Ammon's horn (tissue), 1 donor: ENCODE measurements around the gene CTNND2.
"Not testable (repeated sequence)": the region's sequence is repeated elsewhere in the genome, so short reads cannot be mapped to it uniquely, and the experiment has no call there.

ENCODE experiments used
- DNase-seq: peaks from one replicate; pipeline ENCODE4 v3.0.0-alpha.2; 2016; ENCODE audit warnings: low spot score

CTNND2 gene

DNA sequence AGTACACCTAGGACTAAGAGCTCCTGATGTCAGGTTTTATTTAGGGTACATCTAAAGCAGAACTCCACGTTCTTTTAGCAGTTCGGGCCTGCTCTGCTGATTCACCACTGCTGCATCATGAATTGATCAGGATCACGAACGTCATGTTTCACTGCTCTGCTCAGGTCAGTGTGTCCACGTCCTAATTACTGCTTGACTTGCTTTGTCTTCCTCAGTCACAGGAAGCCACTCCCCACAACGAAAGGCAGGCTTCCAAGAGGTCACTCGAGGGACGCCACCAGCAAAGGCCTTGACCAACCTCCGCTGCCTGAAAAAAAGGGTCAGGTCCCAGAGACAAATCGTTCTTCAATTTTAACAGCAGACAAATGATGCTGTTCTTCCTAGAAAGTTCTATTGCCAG is 40.3 kb downstream of the CTNND2 start:
- DNase-seq = no peak

DNA sequence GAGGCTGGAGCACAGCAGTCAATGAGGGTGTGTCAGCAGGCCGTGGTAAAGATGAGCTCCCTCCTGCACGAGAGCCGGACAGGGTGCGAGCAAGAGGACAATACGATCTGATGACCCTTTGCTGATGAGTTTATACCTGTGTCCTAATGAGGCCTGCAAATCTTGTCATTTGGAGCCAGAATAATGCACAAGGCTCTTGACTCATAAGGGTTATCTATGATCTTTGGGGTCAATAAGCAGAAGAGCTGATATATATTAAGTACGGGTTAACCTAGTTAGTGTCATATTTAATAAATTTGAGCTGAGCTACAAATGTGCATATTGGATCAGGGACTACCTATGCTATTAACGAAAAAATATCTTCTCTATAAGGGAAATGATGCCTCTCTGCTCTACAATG is 46.9 kb downstream of the CTNND2 start:
- DNase-seq = no peak

DNA sequence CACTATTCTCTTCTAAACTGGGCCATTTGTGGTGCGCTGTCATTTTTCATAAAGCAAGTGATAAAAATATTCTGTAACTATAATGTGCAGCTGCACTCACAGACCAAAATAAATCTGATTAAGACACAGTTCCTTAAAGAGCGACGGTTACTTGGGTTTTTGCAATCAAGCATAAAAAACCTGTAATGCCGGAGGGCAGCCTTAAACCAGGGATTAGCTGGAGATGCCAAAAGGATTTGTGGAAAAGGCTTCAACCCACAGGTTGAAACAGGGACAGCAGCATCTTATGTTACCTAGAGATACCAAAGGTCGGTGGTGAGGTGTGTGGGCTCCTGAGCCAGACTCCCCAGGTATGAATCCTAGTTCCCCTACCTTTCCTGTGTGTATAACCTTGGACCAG is 49.3 kb downstream of the CTNND2 start:
- DNase-seq = no peak

DNA sequence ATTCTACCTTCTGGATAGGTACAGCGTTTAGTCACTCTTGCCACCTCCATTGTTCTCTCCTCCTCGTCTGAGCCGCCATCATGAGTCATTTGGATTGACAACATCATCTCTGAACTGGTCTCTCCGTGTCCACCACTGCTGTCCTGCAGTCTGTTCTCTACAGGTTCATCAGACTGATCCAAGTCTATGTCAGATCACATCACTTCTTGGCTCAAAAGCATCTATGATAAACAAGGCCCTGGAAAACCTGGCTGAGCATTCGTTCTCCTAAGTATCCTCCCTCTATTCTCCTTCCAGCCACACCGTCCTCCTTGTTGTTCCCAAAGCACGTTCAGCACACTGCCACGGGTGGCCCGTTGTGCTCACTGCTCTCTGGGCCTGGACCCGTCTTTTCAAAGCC is 50.5 kb downstream of the CTNND2 start:
- DNase-seq = no peak

DNA sequence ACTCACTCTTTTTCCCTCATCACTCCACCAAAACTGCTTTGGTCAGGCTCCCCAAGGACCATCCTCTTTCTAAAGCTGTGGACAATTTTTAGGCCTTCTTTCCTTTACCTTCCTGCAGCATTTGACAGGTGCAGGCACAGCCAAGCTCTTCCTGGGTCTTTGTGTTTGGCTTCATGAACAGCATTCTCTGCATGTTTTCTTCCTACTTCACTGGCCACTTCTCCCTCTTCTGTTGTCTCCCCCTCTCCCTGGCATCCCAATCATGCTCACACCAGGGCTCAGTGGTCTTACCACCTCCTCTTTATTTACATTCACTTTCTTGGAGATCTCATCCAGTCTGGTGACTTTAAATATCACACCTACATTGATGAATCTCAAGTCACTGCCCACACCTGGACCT is 51.1 kb downstream of the CTNND2 start:
- DNase-seq = no peak

DNA sequence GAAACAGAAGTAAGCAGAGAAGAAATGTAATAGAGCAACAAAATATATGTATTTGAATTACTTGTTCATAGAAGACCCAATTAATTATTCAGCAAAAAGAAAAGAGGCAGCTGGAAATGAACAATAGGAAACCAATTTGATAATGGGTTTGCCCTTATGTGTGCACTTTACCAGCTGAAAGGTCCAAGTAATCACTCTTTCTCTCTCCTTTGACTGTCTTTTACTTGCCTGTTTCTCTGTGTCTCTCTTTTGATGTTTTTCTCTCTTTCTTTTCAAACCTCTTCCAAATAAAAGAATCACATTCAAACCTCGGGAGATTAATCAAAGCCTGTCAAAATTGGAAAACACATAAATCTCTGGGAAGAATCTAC is 51.5 kb downstream of the CTNND2 start:
- no peak for DNase-seq

DNA sequence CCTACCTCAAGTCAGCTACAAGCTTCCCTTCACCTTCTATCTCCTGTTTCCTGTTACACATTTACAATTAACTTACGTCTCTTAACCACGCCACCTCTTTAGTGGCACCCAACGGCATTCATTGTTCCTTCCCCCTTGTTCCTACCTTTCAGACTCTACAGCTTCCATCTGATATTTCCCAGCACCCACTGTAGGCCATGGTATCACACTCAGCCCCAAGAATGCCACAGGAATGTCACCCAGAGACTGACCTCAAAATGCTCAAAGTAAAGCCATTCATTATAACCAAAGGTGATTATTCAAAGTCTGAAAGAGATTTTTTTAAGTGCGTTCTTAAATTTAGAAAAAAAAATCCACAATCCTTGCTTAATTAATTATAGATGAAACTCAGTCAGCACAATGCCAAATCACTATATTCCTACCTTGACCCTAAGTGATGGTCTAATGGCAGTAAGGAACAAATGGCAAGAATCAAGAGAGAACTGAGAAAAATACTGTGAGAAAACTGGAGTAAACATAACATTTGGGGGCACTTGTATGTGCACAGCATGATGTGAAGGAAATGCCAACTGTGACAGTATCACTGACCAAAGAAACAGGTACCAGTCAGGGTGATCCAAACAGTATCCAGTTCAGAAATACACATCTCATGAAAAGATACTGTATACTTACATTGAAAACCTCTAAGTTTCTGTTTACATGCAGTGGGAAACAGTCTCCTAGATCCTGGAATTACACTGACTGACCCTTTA is 52.1 kb downstream of the CTNND2 start:
- no peak for DNase-seq

DNA sequence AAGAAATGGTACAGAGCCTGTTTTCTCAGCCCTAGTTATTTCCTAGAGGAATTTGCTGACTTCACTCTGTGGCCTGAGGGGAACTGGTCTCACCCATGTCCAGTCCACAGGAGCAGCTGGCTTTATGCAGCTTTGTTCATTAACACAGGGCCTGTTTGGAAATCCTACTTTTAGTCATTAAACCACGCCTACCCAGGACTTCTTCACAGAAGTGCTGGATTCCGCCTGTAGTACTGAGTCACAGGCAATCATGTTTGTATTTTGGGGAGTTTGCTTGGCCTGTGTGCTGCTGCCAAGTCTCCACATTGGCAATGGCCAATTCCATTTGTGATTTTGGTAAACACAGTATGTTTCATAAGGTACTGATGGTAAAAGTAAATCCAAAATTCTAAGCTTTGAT is 52.8 kb downstream of the CTNND2 start:
- DNase-seq = peak; percentile 66

DNA sequence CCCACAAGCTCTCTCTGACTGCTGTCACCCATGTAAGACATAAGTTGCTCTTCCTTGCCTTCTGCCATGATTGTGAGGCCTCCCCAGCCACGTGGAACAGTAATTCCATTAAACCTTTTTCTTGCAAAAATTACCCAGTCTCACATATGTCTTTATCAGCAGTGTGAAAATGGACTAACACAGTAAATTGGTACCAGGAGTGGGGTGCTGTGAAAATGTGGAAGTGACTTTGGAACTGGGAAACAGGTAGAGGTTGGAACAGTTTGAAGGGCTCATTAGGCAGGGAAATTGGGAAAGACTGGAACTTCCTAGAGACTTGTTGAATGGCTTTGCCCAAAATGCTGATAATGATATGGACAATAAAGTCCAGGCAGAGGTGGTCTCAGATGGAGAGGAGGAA is 75.7 kb downstream of the CTNND2 start:
- not testable (repeated sequence) for DNase-seq

DNA sequence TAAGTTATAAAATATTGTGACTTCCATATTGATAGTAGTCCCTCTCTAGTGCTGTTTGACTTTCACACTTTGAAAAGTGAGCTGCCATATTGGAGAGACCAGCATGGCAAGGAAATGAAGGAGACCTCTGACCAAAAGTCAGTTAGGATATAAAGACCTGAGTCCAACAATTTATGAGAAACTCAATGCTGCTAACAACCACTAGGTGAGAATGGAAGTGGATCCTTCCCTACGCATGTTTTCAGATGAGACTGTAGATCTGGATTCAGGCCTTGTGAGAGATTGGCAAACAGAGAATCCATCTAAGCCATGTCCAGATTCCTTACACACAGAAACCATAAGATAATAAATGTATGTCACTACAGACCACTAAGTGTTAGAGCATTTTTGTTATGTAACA is 81.6 kb downstream of the CTNND2 start:
- DNase-seq = no peak

DNA sequence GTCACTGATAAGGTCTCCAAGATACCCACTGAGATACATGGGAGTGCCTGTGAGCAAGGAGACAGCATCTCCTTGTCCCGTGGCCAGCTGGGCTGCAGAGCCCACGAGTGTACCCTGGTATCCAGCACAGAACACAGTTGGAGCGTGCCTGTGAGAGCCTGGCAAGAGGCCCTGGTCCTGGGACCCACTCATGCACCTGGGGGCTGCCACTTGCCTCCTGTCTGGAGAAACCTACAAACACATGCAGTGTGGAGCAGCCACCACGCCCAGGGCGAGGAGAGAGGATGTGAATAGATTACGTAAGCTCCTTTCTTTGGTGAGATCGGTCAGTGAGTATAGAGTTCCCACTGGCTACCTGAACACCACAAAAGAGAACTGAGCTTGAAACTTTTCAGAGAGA is 88.3 kb downstream of the CTNND2 start:
- no peak for DNase-seq

DNA sequence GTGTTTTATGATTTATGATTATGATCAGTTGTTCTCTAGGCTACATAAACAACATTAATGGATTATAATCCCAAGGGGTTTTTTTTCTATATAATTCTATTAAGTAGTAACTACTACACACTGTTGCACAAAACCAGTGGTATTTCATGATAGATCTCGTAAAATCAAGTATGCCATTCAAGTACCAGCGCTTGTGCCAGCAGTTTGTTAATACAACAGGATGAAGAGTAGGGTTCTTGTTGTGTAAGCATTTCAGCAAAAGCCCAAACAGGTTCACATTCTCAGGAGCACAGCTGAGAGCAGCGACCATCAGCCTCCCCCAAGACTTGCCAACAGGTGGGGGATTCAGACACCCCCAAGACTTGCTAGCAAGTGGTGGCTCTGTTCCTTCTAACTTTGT is 88.8 kb downstream of the CTNND2 start:
- DNase-seq = no peak

DNA sequence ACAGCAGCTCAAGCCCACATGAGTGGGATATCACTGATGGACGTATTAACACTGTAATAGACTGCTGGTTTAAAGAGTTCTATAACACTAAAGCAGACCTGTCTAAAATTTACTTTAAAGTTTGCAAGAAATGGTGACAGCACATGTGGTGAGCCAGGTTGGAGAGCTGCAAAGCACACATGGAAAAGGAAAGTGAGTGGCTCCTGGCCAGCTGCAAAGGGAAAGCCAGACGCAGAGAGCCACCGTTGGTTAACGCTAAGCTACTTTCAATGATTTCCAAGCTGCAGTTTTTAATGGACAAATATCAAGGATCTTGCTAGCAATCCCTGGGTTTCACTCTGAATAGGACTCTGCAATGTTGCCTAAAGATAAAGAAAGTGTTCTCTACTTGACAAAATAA is 89.9 kb downstream of the CTNND2 start:
- DNase-seq = no peak

DNA sequence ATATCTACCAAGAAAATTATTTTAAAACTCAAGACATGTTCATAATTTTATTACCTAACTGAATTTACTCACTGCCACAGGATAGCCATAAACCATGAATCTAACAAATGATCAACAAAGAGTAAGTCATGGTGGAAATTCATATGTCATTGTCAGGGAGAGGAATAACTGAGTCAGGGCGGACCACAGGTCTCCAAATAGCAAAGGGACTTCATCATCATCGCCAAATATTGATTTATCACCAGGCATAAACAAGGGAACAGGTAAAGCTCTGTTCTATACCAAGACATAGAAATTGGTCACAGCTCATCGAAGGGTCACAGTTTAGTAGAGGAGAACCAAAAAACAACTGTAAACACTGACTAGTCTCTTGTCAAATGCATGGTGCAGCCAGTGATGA is 94.8 kb downstream of the CTNND2 start:
- no peak for DNase-seq

DNA sequence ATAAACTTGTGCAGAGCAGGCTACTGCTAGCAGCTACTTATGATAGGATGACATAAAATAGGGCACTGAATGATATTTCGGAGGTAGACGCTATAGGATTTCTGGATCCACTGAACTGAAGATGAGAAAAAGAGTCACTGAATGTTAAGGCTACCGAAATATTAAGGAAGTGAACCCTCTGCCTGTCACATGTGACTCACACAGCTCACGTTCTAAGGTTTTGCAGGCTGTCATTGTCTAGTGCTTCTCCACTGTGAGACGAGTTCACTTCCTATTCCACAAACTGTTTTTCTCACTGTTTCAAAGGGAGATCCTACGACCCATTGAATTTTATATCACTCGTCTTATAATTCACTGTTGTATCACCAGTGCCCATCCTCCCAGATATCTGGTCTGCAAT is 100.8 kb downstream of the CTNND2 start:
- no peak for DNase-seq

DNA sequence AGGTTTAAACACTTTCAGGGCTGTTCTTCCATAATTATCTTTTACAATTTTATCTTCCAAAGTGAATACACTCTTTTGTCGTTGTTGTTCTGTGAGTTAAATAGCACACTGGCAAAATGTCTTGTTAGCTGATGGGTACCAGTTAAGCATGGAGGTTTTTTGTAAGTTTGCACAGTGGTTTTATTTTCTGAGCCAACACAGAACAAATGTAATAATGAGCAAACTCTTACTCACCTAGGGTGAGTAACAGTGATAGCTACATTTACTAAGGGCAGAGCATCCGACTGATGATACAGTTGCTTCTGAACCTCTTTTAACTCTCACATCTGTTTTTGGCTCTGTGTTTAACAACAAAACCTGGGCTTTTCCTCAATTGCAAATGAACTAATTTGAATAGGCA is 103.2 kb downstream of the CTNND2 start:
- DNase-seq = no peak

DNA sequence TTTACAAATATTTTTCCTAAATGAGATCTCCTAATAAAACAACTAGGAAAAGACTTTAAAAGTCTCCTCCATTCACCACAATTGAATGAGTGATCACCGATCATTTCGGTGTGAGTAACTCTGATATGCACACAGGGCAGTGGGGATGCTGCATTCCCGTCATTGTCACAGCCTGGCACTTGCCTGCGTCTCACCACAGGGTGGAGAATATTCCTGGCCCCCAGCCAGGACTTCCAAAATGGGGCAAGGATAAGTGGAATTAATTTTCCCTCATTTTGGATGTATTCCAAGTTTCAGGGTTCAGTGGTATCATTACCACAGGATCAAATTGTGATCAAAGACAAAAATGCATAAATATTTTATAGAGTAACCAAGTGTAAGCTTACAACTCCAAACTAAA is 107.1 kb downstream of the CTNND2 start:
- DNase-seq = peak; percentile 36

DNA sequence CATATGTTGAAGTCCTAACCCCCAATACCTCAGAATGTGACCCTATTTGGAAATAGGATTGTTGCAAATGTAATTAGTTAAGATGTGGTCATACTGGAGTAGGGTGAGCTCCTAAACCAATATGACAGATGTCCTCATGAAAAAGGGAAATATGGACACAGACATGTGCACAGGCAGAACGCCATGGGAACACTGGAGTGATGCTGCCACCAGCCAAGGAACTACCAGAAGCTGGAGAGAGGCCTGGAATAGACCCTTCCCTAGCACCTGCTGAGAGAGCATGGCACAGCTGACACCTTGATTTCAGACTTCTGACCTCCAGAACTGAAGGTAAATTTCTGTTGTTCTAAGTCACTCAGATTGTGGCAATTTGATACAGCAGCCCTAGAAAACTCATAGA is 110.8 kb downstream of the CTNND2 start:
- DNase-seq = no peak

DNA sequence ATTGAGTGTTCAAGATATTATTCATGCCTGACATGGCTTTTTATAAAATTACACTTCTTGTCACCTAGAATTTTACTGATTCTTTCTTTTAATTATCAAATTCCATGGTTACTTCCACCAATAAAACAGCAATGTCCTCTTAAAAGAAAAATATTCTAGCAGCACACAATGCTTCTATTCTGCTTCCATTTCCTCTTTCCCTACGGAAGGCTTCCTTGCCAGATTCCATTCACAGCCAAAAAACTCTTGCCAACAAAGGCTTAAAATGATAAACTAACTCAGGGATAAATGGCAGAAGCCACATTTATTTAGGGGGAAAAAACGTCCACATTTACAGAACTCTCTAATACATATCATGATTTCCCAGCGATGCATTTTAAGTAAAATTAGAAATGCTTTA is 111.6 kb downstream of the CTNND2 start:
- DNase-seq = peak; percentile 42

DNA sequence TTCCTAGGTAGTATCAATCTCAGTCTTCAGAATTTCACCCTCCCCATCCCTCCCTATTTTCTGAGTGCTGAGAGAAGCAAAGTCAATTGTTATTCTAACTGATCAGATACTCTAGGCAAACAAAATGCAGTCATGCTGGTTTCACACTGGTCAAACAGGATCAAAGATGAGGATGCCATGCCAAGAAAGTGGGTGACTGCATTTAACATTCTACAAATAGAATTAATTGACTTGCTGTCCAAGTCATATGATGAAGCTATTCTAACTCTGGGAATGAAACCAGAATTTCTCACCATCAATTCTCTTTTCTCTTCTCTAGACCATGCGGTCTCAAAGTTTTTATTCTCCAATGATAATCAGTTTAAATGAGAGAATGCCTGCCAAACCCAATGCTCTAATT is 112.5 kb downstream of the CTNND2 start:
- DNase-seq = peak; percentile 48

DNA sequence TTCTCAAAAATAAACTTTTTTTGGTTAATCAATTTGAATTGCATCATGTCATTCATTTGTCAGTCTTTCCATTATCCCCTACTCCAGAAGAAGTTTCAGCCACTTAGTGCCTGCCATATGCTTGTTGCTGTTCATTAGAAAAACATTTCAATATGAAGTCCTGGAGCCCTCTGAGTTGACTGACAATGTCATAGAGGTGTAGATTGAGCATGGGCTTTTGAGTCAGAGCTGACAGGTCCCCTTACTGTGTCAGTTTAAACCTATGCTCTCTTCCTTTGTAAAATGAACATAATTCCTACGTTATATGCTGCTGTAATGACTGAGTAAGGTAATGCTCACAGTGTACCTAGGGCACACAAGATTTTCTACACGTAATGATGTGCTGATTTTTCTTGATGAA is 114.0 kb downstream of the CTNND2 start:
- DNase-seq = no peak

DNA sequence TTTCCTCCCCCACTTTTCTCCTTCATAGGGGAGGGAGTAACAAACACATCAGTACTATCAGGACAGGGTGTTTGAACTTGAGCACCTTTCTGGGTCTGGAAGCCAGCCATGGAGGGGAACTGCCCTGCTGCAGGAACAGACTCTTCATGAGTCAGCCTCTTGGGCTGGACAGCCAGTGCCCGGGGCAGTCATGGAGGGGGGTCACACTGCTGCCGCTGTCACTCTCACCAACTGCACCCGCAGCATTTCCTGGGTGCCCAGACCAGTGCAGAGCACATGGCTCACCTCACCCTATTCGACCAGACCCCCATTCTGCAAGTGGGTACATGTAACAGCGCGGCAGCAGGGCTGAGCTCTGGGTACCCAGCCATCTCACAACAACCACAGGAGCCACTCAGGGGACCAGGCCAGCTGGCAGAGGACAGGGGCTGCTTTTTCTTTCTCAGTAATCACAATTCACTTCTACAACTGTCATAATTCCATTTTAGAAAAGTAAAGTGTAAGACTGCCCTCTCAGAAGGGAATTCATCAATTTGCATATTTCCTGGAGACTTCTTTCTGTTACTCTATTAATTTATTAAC is 118.4 kb downstream of the CTNND2 start:
- DNase-seq = no peak

DNA sequence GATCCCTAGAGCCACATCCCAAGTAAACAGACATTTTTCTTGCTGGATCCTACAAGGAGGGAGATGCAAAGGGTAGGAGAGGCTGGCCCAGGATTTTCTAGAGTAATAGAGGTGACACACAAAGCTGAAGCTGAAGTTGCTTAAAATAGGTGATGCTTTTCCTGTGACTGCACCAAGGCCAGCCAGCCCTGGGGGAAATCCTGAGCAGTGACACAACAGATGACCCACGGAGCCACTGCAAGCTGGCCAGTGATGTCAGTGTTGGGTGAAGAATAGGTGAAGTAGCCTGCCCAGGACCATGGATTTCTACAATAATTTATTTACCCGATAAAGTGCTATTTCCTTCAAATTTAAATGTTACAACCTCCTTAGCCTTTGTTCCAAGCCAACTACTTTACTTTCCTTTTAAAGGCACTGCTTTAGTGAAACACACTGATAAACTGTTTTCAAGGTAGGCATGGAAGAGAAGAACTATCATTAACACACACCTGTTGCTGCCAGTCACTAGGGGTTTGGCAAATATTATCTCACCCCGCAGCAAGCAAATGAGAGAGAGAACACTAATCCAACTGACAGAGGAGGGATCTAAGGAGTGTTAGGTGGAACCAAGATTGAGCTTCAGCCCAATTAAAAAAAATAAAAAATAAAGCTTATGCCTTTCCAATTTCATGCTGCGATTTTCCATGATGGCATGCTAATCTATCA is 123.5 kb downstream of the CTNND2 start:
- no peak for DNase-seq

DNA sequence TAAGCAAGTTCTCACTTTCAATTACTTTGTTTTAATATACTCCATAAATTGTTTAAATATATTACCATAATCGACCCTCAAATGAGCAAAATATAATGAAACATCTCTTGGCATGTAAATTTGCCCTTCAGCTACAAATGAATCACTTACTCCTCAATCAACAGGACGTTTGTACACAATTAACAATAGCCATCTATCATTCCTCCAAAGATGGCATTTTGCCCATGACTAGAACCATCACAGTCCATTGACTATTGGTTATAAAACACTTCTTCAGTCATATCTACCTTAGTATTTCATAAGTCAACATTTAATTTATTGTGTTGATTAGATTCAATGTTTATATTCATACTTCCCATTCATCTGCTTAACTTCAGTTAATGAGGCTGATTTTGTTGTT is 127.2 kb downstream of the CTNND2 start:
- DNase-seq = peak; percentile 23
